ENCODE data around the gene SOX8.

DNA sequence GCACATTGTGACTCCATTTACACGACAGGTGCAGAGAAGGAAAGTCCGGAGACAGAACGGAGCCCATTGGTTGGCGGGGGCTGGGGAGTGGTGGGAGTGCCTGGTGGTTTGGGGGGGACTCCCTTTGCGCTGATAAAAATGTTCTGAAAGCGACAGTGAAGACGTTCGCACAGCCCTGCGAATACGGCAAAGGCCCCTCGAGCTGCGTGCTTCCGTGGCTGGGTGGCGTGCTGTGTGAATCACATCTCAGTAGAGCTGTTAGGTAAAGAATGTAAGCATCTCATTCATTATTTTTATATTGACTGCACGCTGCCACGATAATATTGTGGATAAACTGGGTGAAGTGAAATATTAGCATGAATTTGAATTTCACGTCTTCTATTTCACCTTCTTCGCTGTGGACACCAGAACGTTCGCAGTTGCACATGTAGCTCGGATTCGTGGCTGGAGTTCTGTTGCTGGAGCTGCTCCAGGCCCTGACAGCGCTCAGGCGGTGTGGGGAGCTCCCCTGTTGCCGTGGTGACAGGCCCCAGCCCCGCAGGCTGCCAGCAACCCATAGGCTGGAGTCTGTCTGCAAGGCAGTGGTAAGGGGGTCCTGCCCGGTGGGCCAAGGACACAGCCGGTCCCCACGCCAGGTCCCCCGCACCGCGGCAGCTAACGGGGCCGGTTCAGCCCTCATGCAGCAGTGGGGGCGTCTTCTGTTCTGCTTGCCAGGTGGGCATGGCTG lies 44.6 kb downstream of the SOX8 start:
- TF ChIP-seq, protein P1, sequence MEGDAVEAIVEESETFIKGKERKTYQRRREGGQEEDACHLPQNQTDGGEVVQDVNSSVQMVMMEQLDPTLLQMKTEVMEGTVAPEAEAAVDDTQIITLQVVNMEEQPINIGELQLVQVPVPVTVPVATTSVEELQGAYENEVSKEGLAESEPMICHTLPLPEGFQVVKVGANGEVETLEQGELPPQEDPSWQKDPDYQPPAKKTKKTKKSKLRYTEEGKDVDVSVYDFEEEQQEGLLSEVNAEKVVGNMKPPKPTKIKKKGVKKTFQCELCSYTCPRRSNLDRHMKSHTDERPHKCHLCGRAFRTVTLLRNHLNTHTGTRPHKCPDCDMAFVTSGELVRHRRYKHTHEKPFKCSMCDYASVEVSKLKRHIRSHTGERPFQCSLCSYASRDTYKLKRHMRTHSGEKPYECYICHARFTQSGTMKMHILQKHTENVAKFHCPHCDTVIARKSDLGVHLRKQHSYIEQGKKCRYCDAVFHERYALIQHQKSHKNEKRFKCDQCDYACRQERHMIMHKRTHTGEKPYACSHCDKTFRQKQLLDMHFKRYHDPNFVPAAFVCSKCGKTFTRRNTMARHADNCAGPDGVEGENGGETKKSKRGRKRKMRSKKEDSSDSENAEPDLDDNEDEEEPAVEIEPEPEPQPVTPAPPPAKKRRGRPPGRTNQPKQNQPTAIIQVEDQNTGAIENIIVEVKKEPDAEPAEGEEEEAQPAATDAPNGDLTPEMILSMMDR (IDR thresholded peaks at IDR 0.05), result no peak
- TF ChIP-seq ZFX (IDR thresholded peaks at IDR 0.05; ENCODE audit: borderline replicate concordance), result no peak

All from 22Rv1 (cell line).